Measurements from ENCODE around the gene PHACTR3.

The PHACTR3 gene

DNA sequence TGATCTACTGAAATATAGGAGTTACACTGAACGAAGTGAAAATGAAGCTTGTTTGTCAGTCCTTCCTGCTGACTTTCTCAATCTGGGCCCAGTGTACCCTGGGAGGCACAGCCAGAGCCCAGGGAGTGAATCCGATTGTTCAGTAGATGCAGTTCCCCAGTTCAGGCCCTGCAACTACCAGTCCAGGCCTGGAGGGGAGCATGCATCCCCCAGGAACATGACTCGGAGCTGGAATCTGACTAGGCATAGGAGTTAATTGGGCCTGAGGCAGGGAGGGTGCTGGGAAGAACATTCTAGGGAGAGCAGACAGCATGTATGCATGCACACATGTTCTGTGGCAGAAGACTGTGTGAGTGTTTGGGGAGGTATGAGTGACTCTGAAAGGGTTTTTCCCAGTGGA lies 42.1 kb downstream of the PHACTR3 start:
- no peak for DNase-seq (ENCODE audit: low spot score)

DNA sequence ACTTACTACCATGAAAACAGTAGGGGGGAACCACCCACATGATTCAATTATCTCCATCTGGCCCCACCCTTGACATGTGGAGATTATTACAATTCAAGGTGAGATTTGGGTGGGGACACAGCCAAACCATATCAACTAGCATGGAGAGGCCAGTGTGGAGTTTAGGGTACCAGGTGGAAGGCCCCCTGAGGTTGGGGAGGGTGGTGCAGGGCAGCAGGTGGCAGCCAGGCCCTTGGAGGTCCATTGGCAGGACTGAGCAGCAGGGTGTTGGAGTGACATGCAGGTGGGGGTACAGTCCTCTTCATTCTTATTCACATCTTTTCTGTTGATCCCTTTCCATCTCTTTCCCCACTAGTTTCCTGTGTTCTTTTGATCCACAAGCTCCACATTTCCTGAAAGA lies 42.9 kb downstream of the PHACTR3 start:
- DNase-seq (ENCODE audit: low spot score), result no peak

DNA sequence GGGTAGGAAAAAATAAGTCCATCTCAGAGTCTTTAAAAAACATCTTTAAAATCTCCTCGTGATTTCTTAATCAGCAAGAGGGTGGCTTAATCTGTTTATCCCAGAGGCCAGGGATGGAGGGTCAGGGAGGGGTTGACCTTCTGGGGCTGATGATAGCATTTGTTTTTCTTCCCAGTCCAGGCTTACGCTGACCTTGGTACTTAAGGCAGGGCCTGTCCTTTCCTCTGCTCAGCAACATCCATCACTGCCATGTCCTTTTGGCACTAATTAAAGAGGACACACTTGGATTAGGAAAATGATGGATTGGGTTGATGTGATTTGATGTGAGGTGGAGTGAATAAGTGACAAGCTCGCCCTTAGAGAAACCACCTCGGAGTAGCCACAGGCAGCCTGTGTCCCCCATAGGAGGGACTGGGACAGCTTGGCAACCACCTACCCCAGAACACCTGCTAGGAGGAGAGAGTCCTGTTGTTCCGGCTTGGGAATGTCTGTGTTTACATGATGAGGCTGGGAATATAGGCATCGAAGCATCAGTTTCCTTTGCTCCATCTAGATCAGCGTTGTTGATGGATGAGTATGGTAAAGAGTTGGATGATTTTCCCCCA lies 44.2 kb downstream of the PHACTR3 start:
- DNase-seq (ENCODE audit: low spot score), result no peak

DNA sequence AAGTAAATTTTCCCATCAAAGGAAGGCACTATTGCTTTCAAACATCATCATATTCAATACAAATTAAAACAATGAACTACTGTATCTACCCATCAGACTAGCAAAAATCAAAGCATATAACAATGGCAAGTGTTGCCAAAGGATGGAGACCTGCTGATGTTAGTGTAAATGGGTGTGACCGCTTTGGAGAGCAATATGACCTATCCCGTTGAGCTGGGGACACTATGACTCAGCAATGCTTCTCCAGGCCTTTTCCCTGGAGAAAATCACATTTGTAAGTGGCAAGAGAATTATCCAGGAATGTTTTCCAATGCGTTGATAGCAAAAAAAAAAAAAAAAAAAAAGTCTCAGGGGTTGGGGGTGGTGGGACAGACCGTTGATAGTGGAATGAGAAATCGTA lies 46.1 kb downstream of the PHACTR3 start:
- no peak for DNase-seq (ENCODE audit: low spot score)

DNA sequence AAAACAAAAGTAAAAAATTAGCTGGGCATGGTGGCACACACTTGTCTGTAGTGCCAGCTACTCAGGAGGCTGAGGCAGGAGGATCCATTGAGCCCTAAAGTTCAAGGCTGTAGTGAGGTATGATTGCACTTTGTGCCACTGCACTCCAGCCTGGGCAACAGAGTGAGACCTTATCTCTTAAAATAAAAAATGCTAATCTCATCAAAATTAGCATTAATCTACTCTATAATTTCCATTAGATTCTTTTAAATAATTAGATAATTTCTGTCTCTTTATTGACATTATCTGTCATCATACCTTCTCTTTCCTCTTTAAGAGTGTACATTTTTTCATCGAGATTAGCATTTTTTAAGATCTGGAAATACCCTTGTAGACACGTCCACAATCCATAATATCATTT lies 48.0 kb downstream of the PHACTR3 start:
- DNase-seq (ENCODE audit: low spot score), result no peak

DNA sequence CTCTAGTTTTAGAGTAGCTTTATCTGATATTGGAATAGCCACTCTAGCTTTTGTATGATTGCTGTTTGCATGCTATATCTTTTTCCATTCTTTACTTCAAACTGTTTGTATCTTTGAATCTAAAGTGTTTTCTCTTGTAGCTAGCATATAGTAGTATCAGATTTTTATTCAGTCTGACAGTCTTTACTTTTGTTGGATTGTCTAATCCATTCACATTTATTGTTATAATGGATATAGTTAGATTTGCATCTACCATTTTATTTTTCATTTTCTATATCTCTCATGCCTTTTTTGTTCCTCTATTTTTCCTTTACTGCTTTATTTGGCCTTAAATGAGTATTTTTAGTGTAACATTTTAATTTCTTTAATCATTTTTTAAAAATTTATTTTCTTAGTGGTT lies 52.1 kb downstream of the PHACTR3 start:
- no peak for DNase-seq (ENCODE audit: low spot score)

DNA sequence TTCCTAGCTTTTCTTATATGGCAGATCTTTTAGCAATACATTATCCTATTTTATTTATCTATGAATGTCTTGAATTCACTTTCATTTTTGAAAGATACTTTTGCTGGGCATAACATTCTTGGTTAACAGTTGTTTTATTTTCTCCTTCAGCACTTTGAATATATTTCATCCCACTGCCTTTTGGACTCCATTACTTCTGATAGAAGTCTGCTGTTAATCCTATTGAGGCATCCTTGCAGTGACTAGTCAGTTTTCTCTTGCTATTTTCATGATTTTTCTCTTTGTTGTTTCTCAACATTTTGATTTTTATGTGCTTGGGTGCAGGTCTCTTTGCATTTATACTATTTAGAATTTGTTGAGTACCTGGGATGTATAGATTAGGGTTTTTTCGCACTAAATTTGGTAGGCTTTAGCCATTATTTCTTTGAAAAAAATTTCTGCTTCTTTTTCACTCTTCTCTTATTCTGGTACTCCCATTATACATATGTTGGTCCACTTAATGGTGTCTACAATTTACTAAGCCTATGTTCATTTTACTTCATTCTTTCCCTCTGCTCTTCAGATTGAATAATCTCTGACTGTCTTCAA lies 53.2 kb downstream of the PHACTR3 start:
- no peak for DNase-seq (ENCODE audit: low spot score)

DNA sequence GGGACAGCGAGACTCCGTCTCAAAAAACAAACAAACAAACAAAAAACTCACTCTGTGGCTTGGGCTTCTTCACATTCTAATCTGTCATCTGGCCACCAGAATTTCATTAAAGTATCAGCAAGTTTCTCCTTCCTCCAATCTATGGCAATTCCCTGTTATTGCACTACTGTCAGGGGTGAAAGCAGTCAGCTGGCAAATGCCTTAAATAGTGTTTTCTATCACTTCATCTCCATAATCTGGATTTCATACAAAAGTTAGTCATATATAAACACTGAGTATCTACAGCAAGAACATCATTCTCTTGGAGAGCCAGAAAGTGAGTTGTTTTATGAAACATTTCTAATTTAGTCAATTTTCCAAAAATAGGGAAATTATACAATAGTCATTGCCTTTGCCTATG lies 56.1 kb downstream of the PHACTR3 start:
- no peak for DNase-seq (ENCODE audit: low spot score)

DNA sequence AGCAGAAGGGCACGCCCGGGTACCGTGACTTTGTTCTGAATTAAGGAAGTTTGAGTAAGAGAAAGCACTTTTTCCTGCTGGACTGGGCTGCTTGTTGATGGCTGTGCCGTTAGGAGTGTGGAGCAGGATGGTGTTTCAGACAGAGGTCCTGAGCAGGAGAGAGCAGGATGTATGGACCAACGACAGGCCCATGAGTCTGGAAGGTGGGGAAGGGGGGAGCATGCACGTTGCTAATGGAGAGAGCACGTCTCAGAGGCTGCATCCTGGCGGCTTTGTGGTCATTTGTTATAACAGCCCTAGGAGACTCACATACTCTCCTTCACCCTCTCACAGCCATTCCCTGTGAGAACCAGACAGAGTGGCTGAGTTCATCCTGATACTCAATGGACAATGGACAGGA lies 56.8 kb downstream of the PHACTR3 start:
- DNase-seq (ENCODE audit: low spot score), result no peak

DNA sequence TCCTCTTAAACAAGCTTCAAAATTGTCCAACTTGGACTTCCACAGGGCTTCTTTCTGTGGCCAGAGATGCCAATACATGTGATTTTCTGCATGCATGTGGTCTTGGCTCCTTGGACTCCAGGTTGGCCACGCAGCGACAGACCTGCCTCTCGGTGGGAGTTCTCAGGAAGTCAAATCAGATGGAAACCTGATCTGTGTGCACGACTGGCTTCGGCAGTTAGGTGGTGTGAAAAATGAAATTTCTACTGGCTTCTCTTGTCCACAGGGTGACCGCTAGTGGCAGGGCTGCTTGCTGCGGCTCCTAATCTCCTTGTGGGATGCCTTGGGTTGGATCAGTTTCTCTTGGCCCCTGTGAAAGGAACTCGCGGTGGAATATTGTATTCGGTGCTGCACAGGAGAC lies 57.3 kb downstream of the PHACTR3 start:
- DNase-seq (ENCODE audit: low spot score), result no peak

DNA sequence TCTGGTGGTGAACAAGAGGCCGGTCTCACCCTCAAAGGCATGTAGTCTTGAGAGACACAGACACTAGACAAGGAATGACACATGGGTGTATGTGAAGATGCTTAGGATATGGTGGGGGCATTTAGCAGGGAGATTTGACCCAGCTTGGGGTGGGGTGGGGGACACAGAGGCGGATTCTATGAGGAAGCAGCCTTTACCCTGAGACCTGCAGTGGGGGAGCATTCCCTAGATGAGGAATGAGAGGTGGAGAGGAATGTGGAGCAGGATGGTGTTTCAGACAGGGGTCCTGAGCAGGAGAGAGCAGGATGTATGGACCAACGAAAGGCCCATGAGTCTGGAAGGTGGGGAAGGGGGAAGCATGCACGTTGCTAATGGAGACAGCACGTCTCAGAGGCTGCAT lies 57.8 kb downstream of the PHACTR3 start:
- no peak for DNase-seq (ENCODE audit: low spot score)

DNA sequence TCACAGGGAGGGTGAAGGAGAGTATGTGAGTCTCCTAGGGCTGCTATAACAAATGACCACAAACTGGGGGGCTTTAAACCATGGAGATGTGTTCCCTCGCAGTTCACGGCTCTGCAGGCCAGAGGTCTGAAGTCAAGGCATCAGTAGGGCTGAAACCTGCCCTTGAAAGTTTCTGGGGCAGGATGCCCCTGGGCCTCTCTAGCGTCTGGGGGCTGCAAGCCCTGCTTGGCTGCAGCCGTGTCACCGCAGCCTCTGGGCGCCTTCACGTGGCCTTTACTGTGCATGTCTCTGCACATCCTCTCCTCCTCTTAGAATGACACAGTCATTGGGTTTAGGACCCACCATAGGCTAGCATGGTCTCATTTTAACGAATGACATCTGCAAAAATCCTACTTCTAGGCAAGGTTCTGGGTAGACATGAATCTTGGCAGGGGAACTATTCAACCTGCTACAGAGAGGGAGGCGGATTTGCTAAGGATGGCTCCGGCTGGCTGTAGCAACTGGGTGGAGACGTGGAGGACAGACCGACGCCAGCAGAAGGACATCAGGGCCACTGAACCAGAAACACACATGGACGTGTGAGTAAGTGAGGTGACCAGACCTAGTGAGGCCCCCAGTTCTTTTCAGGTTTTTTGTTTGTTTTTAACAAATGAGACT lies 58.6 kb downstream of the PHACTR3 start:
- no peak for DNase-seq (ENCODE audit: low spot score)

DNA sequence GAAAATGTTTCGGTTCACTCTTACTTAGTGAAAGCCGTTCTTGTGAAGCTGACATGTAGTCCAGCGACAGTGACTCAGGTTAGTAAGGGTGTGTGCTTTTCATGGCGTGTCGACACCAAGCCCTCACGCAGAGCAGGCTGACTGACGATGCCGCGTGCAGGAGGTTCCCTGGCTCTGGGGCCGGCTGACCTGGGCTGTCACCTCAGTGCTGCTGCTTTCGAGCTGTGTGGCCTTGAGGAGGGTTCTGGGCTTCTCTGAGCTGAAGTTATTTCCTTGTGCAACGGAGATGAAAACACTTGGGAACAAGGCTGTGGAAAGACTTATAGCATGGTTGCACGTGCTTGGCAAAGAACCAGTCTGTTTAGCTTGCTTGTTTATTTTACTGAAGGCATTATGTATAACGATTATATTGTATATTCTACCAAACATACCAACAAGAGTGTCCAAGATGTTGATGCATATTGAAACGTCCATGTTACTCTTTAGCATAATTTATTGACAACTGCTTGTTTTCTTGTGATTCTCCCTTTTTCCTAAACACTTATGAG lies 59.2 kb downstream of the PHACTR3 start:
- no peak for DNase-seq (ENCODE audit: low spot score)

DNA sequence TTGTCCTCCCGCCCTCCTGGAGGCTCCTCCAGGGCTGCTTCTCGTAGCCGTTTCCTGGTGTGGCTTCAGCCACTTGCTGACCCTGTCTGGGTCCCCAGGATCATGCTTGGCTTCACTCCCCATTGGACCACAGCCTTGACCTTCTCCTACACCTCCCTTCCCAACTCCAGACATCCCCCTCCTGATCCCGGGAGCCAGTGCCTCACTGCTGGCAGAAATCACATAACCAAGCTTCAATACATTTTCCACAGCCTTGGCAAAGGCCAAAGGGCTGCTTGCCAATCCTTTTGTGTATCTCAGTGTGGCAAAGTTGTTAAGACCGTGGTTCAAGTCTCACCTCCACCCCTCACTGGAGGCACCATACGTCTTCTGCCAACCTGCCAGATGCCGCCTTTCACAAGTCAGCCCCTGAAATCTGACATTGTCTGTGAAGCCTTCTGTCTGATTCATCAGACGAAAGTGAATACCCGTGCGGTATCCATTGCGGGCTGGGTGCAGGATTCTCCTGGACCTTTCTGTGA lies 60.1 kb downstream of the PHACTR3 start:
- DNase-seq (ENCODE audit: low spot score), result no peak

DNA sequence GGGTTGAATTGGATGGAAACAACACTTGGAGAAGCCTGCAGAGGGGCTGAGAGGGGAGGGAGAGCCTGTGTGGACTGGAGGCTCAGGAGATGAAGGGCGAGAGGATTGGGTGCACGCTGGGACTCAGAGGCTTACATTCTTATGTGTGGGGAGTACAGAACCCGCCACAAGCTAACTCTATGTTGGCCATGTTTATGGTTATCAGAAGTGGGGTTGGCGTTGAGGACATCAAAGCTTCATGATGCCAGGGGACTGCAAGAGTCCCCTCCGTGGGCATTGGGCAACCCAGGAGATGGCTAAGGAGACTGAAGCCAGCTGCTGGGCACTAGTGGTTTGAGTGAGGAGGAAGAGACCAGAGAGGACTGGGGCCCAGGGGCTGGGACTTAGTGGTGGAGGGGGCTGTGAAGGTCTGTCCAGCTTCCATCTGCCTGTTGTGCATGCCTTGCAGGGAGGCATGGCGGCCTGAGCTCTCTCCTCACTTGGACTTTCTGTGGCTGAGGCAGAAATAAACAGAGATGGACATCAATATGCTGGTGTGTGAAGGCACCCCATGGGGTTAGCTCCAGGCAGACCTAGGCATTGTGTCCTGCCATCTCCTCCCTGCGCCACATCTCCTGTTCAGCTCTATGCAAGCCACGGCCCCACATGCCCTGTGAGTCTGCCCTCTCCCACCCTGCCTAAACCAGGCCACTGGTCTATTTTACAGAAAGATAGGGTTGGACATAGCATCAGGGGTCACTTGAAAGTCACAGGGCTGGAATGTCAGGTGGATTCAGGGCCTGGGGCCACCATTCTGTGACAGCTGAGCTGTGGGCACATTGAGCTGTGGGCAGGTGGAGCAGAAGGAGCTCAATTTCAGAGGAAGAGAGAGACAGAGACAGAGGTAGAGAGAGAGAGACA lies 61.6 kb downstream of the PHACTR3 start:
- no peak for DNase-seq (ENCODE audit: low spot score)

DNA sequence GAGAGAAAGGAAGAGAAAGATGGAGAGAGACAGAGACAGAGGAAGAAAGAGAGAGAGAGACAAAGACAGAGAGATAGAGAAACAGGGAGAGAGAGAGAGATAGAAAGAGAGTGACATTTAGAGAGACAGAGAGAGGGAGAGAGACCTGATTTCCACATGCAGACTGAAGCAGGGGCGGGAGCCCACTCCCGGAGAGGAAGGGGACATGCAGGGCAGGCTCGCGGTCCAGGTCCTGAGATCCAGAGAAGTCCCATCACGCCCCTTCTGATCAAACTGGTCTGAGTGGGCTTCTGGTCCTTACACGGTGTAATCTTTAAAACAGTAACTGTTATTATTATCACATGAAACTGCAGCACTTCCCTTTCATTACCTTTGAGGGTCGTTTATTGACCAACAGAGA lies 62.2 kb downstream of the PHACTR3 start:
- DNase-seq (ENCODE audit: low spot score), result no peak

DNA sequence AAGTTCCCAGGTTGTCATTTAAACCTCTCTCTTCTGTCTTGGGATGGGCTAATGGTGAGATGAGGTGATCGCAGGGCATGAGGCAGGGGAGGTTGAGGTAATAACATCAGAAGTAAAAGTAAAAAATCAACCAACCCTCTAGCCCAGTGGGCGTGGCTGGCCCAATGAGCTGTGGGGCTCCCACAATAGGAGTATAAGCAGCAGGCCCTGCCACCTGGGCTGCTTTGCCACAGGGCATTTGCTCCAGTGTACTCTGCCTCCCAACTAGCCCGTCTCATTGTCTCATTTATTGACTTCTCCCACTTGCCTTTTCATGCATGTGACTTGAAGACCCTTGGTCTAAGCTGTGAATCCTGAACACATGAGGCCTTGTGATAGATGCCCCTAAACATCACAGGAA lies 62.8 kb downstream of the PHACTR3 start:
- no peak for DNase-seq (ENCODE audit: low spot score)

DNA sequence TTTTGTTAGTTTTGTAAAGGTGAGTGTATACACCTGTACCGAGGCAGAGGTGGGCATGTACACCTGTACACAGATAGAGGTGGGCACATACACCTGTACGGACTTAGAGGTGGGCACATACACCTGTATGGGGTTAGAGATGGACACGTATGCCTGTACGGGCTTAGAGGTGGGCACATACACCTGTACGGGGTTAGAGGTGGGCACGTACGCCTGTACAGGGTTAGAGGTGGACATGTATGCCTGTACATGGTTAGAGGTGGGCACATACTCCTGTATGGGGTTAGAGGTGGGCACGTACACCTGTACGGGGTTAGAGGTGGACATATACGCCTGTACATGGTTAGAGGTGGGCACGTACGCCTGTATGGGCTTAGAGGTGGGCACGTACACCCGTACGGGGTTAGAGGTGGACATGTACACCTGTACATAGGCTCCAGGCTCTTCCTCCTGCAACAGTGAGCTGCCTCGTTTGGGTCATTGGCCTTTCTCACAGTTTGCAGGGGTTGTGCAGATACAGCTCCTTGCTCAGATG lies 63.7 kb downstream of the PHACTR3 start:
- DNase-seq (ENCODE audit: low spot score), result no peak

DNA sequence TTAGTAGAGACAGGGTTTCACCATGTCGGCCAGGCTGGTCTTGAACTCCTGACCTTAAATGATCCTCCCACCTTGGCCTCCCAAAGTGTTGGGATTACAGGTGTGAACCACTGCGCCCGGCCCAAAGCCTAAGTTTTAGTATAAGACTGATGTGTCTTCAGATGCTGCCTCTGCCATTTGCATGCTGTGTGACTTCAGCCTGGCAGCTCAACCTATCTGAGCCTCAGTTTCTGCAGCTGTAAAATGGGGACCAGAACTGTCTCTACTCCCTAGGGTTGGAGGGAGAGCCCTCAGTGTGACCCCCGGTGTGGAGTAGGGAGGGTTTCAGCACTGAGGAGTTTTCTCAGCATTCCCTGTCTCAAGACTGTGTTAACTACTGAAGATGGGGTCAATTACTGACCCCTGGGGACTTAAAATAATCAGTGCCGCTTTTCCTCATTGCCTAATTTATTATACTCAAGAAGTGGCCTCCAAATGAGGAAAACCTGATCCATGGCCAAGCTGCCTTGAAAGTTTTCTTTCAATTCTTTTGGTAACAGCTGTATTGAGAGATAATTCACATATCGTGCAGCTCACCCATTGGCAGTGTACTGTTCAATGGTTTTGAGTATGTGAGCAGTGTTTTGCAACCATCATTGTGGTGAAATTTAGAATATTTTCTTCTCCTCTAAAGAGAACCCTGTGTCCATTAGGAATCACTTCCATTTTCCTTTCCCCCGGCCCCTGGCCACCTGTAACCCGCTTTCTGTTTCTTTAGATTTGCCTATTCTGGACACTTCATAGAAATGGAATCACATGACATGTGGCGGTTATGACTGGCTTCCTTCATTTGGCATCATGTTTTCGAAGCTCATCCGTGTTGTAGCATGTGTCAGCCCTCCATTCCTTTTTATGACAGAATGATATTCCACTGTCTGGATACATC lies 64.8 kb downstream of the PHACTR3 start:
- DNase-seq (ENCODE audit: low spot score), result no peak

DNA sequence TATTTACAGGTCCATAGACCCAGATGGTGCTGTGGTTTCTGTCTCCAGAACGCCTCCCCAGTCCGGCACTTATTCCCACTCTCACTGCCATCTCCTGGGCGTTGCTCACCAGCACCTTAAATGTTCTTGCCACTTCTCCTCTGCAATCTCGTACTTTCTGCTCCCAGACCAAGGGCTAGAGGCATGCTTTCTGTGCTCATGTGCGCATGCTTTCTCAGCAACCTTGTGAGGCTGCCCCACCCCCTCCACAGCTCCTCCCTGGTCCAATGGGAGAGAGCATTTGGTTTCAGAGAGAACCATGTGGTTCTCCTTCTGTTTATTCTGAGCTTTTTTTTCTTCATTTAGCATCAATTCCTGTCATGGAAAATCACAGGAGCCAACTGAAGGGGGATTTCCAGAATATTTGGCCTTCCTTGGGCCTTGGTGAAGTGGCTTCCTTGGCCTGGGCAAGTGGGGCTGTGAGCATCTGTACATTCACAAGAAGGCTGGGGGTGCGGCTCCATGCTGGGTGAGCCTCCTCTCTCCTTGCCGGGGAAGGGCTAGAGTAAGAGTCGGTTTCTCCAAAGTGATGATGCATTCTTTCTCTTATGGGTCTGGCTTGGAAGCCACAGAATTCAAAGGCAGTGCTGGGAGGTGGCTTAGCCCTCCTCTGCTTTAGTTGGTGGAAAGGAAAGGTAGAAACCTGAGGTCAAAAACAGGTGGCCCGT lies 66.6 kb downstream of the PHACTR3 start:
- DNase-seq (ENCODE audit: low spot score), result no peak

Measured in GM03348 (cell line).